ENCODE measurements around the gene MGMT.

Gene MGMT

GRCh38 chr10:129641982-129642381 lies 174.9 kb downstream of the MGMT start:
- DNase-seq (ENCODE audit: extremely low read depth, low read depth), result no peak
- TF ChIP-seq, protein P1, sequence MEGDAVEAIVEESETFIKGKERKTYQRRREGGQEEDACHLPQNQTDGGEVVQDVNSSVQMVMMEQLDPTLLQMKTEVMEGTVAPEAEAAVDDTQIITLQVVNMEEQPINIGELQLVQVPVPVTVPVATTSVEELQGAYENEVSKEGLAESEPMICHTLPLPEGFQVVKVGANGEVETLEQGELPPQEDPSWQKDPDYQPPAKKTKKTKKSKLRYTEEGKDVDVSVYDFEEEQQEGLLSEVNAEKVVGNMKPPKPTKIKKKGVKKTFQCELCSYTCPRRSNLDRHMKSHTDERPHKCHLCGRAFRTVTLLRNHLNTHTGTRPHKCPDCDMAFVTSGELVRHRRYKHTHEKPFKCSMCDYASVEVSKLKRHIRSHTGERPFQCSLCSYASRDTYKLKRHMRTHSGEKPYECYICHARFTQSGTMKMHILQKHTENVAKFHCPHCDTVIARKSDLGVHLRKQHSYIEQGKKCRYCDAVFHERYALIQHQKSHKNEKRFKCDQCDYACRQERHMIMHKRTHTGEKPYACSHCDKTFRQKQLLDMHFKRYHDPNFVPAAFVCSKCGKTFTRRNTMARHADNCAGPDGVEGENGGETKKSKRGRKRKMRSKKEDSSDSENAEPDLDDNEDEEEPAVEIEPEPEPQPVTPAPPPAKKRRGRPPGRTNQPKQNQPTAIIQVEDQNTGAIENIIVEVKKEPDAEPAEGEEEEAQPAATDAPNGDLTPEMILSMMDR (IDR thresholded peaks at IDR 0.05; ENCODE audit: low read depth, low read length), result no peak

DNA sequence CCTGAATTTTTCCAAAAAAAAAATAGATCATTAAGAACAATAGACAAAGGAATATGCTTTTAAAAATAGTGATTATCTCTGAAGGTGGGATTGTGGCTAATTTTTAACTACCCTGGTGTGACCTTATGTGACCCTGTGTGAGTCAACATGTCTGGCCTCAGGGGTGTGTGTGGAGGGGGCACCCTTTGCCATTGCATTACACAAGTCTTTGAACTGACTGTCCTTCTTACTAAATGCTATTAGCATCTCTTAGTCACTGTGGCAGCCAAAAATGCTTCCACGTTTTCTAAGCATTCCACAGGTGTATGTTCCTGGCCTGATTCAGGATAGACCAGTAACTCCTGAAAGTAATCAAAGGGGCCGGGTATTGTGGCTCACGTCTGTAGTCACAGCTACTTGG lies 175.4 kb downstream of the MGMT start:
- TF ChIP-seq, protein P1 (IDR thresholded peaks at IDR 0.05; ENCODE audit: low read depth, low read length), result no peak
- no peak for DNase-seq (ENCODE audit: extremely low read depth, low read depth)

GRCh38 chr10:129643266-129643665 lies 176.2 kb downstream of the MGMT start:
- DNase-seq (ENCODE audit: extremely low read depth, low read depth), result no peak
- TF ChIP-seq, protein P1 (IDR thresholded peaks at IDR 0.05; ENCODE audit: low read depth, low read length), result no peak

DNA sequence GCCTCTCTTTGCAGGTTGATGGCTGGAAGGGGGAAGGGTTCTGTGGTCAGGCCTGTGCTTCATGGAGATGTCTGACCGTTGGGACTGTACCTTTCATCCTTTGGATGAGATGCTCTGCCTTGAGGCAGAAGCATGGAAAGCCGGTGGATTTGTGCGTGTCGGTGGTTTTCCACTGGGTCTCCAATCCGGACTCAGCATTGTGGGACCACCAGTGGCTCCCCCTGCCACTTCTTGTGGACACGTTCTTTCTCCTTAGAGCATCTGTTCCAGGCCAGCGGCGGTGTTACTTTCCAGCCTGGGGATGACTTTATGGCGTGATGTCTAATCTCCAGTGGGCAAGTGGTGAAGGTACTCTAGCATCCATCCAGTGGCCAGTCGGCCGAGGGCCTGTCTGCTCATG lies 178.4 kb downstream of the MGMT start:
- DNase-seq (ENCODE audit: extremely low read depth, low read depth), result no peak
- TF ChIP-seq, protein P1 (IDR thresholded peaks at IDR 0.05; ENCODE audit: low read depth, low read length), result no peak

- TF ChIP-seq, protein P1 (IDR thresholded peaks at IDR 0.05; ENCODE audit: low read depth, low read length), result no peak
- no peak for DNase-seq (ENCODE audit: extremely low read depth, low read depth)
Observed at GRCh38 chr10:129646973-129647372, 179.9 kb downstream of the MGMT start.

GRCh38 chr10:129647590-129647989 lies 180.5 kb downstream of the MGMT start:
- TF ChIP-seq, protein P1 (IDR thresholded peaks at IDR 0.05; ENCODE audit: low read depth, low read length), result no peak
- DNase-seq (ENCODE audit: extremely low read depth, low read depth), result no peak

- TF ChIP-seq, protein P1 (IDR thresholded peaks at IDR 0.05; ENCODE audit: low read depth, low read length), result no peak
- no peak for DNase-seq (ENCODE audit: extremely low read depth, low read depth)
Observed at GRCh38 chr10:129648856-129649255, 181.8 kb downstream of the MGMT start.
